ENCODE data around the gene LRRC8A.
A peak's percentile ranks its signal among the peaks of the same experiment; 100 is the strongest.
"Not testable (repeated sequence)": the region's sequence is repeated elsewhere in the genome, so short reads cannot be mapped to it uniquely, and the experiment has no call there.

LRRC8A gene

GRCh38 chr9:128881884-128882676, at the start of gene LRRC8A, which contains the start of gene KYAT1:
Gene LRRC8A, plus strand, starts transcription at chr9:128882133. Its CDS starts 25,032 bp downstream, at chr9:128907165.
Gene KYAT1, minus strand, starts transcription at chr9:128881950. Its CDS starts 36,545 bp downstream, at chr9:128845405.
- Histone ChIP-seq H3K4me3 (ENCODE audit: low read length in 2 of 2) (peak within 1 kb of the TSS; percentile 83 to 94), H3K4me1 (ENCODE audit: control insufficient read depth in 2 of 2, insufficient read depth in 2 of 2, low read length in 2 of 2) (peaks cover 8 to 11% of the 10 kb centered on the region in 2 donors), H3K36me3 (ENCODE audit: control insufficient read depth in 2 of 2, insufficient read depth in 2 of 2, low read length in 2 of 2) (peaks cover 3 to 11% of the 10 kb centered on the region in 2 donors), H3K9me3 (ENCODE audit: control insufficient read depth in 2 of 2, low read length in 2 of 2) (no peaks in the 10 kb centered on the region), H3K27me3 (ENCODE audit: control insufficient read depth in 2 of 2, insufficient read depth in 2 of 2, low read length in 2 of 2) (no peaks in the 10 kb centered on the region), H3K9ac (ENCODE audit: low read depth in 1 of 2, low read length in 2 of 2) (peak within 1 kb of the TSS; percentile 82 to 95), H3K27ac (ENCODE audit: low read depth in 2 of 2, low read length in 2 of 2) (peak within 1 kb of the TSS; percentile 87 to 88)

- H3K9ac ChIP-seq (ENCODE audit: low read depth in 1 of 2, low read length in 2 of 2): no peak overlapping the region
- H3K9me3 ChIP-seq (ENCODE audit: control insufficient read depth in 2 of 2, low read length in 2 of 2): no peaks in the 10 kb centered on the region
- no peak overlapping the region for H3K27ac ChIP-seq (ENCODE audit: low read depth in 2 of 2, low read length in 2 of 2)
- no peak overlapping the region for H3K4me3 ChIP-seq (ENCODE audit: low read length in 2 of 2)
- no peaks in the 10 kb centered on the region for H3K36me3 ChIP-seq (ENCODE audit: control insufficient read depth in 2 of 2, insufficient read depth in 2 of 2, low read length in 2 of 2)
- H3K27me3 ChIP-seq (ENCODE audit: control insufficient read depth in 2 of 2, insufficient read depth in 2 of 2, low read length in 2 of 2): no peaks in the 10 kb centered on the region
- H3K4me1 ChIP-seq (ENCODE audit: control insufficient read depth in 2 of 2, insufficient read depth in 2 of 2, low read length in 2 of 2): peaks cover 3 to 4% of the 10 kb centered on the region in 2 donors
Observed at GRCh38 chr9:128833696-128834095, 48.2 kb upstream of the LRRC8A start.

GRCh38 chr9:128835246-128836210, 46.4 kb upstream of the LRRC8A start:
- no peaks in the 10 kb centered on the region for H3K36me3 ChIP-seq (ENCODE audit: control insufficient read depth in 2 of 2, insufficient read depth in 2 of 2, low read length in 2 of 2)
- no peak overlapping the region for H3K27ac ChIP-seq (ENCODE audit: low read depth in 2 of 2, low read length in 2 of 2)
- H3K4me3 ChIP-seq (ENCODE audit: low read length in 2 of 2): no peak overlapping the region
- no peaks in the 10 kb centered on the region for H3K27me3 ChIP-seq (ENCODE audit: control insufficient read depth in 2 of 2, insufficient read depth in 2 of 2, low read length in 2 of 2)
- H3K4me1 ChIP-seq (ENCODE audit: control insufficient read depth in 2 of 2, insufficient read depth in 2 of 2, low read length in 2 of 2): no peaks in the 10 kb centered on the region
- no peaks in the 10 kb centered on the region for H3K9me3 ChIP-seq (ENCODE audit: control insufficient read depth in 2 of 2, low read length in 2 of 2)
- H3K9ac ChIP-seq (ENCODE audit: low read depth in 1 of 2, low read length in 2 of 2): no peak overlapping the region

- Histone ChIP-seq H3K27ac (ENCODE audit: low read depth in 2 of 2, low read length in 2 of 2) (no peak overlapping the region), H3K9ac (ENCODE audit: low read depth in 1 of 2, low read length in 2 of 2) (no peak overlapping the region), H3K4me3 (ENCODE audit: low read length in 2 of 2) (no peak overlapping the region), H3K9me3 (ENCODE audit: control insufficient read depth in 2 of 2, low read length in 2 of 2) (no peaks in the 10 kb centered on the region), H3K36me3 (ENCODE audit: control insufficient read depth in 2 of 2, insufficient read depth in 2 of 2, low read length in 2 of 2) (no peaks in the 10 kb centered on the region), H3K4me1 (ENCODE audit: control insufficient read depth in 2 of 2, insufficient read depth in 2 of 2, low read length in 2 of 2) (no peaks in the 10 kb centered on the region), H3K27me3 (ENCODE audit: control insufficient read depth in 2 of 2, insufficient read depth in 2 of 2, low read length in 2 of 2) (no peaks in the 10 kb centered on the region)
Observed at GRCh38 chr9:128836509-128837145, 45.3 kb upstream of the LRRC8A start.

- Histone ChIP-seq H3K9ac (ENCODE audit: low read depth in 1 of 2, low read length in 2 of 2) (no peak overlapping the region), H3K9me3 (ENCODE audit: control insufficient read depth in 2 of 2, low read length in 2 of 2) (no peaks in the 10 kb centered on the region), H3K27me3 (ENCODE audit: control insufficient read depth in 2 of 2, insufficient read depth in 2 of 2, low read length in 2 of 2) (no peaks in the 10 kb centered on the region), H3K27ac (ENCODE audit: low read depth in 2 of 2, low read length in 2 of 2) (no peak overlapping the region), H3K36me3 (ENCODE audit: control insufficient read depth in 2 of 2, insufficient read depth in 2 of 2, low read length in 2 of 2) (no peaks in the 10 kb centered on the region), H3K4me3 (ENCODE audit: low read length in 2 of 2) (no peak overlapping the region), H3K4me1 (ENCODE audit: control insufficient read depth in 2 of 2, insufficient read depth in 2 of 2, low read length in 2 of 2) (no peaks in the 10 kb centered on the region)
Observed at GRCh38 chr9:128838338-128838737, 43.6 kb upstream of the LRRC8A start.

- Histone ChIP-seq H3K27me3 (ENCODE audit: control insufficient read depth in 2 of 2, insufficient read depth in 2 of 2, low read length in 2 of 2) (no peaks in the 10 kb centered on the region), H3K27ac (ENCODE audit: low read depth in 2 of 2, low read length in 2 of 2) (no peak overlapping the region), H3K9me3 (ENCODE audit: control insufficient read depth in 2 of 2, low read length in 2 of 2) (no peaks in the 10 kb centered on the region), H3K36me3 (ENCODE audit: control insufficient read depth in 2 of 2, insufficient read depth in 2 of 2, low read length in 2 of 2) (no peaks in the 10 kb centered on the region), H3K4me1 (ENCODE audit: control insufficient read depth in 2 of 2, insufficient read depth in 2 of 2, low read length in 2 of 2) (no peaks in the 10 kb centered on the region), H3K9ac (ENCODE audit: low read depth in 1 of 2, low read length in 2 of 2) (no peak overlapping the region), H3K4me3 (ENCODE audit: low read length in 2 of 2) (no peak overlapping the region)
Observed at GRCh38 chr9:128840524-128840923, 41.4 kb upstream of the LRRC8A start.

- Histone ChIP-seq H3K27me3 (ENCODE audit: control insufficient read depth in 2 of 2, insufficient read depth in 2 of 2, low read length in 2 of 2) (no peaks in the 10 kb centered on the region), H3K9ac (ENCODE audit: low read depth in 1 of 2, low read length in 2 of 2) (no peak overlapping the region), H3K4me1 (ENCODE audit: control insufficient read depth in 2 of 2, insufficient read depth in 2 of 2, low read length in 2 of 2) (no peaks in the 10 kb centered on the region), H3K4me3 (ENCODE audit: low read length in 2 of 2) (no peak overlapping the region), H3K36me3 (ENCODE audit: control insufficient read depth in 2 of 2, insufficient read depth in 2 of 2, low read length in 2 of 2) (no peaks in the 10 kb centered on the region), H3K27ac (ENCODE audit: low read depth in 2 of 2, low read length in 2 of 2) (no peak overlapping the region), H3K9me3 (ENCODE audit: control insufficient read depth in 2 of 2, low read length in 2 of 2) (no peaks in the 10 kb centered on the region)
Observed at GRCh38 chr9:128841694-128842492, 40.0 kb upstream of the LRRC8A start.

GRCh38 chr9:128843171-128843570, 38.8 kb upstream of the LRRC8A start:
- not testable (repeated sequence) for H3K9me3 ChIP-seq (ENCODE audit: control insufficient read depth in 2 of 2, low read length in 2 of 2); H3K4me3 ChIP-seq (ENCODE audit: low read length in 2 of 2); H3K27ac ChIP-seq (ENCODE audit: low read depth in 2 of 2, low read length in 2 of 2); H3K27me3 ChIP-seq (ENCODE audit: control insufficient read depth in 2 of 2, insufficient read depth in 2 of 2, low read length in 2 of 2); H3K4me1 ChIP-seq (ENCODE audit: control insufficient read depth in 2 of 2, insufficient read depth in 2 of 2, low read length in 2 of 2); H3K36me3 ChIP-seq (ENCODE audit: control insufficient read depth in 2 of 2, insufficient read depth in 2 of 2, low read length in 2 of 2); H3K9ac ChIP-seq (ENCODE audit: low read depth in 1 of 2, low read length in 2 of 2)

GRCh38 chr9:128845186-128845931, 36.6 kb upstream of the LRRC8A start:
- H3K36me3 ChIP-seq (ENCODE audit: control insufficient read depth in 2 of 2, insufficient read depth in 2 of 2, low read length in 2 of 2): no peaks in the 10 kb centered on the region
- H3K9ac ChIP-seq (ENCODE audit: low read depth in 1 of 2, low read length in 2 of 2): no peak overlapping the region
- H3K9me3 ChIP-seq (ENCODE audit: control insufficient read depth in 2 of 2, low read length in 2 of 2): no peaks in the 10 kb centered on the region
- no peak overlapping the region for H3K27ac ChIP-seq (ENCODE audit: low read depth in 2 of 2, low read length in 2 of 2)
- no peaks in the 10 kb centered on the region for H3K4me1 ChIP-seq (ENCODE audit: control insufficient read depth in 2 of 2, insufficient read depth in 2 of 2, low read length in 2 of 2)
- H3K27me3 ChIP-seq (ENCODE audit: control insufficient read depth in 2 of 2, insufficient read depth in 2 of 2, low read length in 2 of 2): no peaks in the 10 kb centered on the region
- no peak overlapping the region for H3K4me3 ChIP-seq (ENCODE audit: low read length in 2 of 2)
